DMS 273 (cell line): ENCODE measurements around the gene STOX2.
A peak's percentile ranks its signal among the peaks of the same experiment; 100 is the strongest.

ENCODE experiments used
- DNase-seq: peaks from one replicate; lab custom pipeline; 2025; ENCODE audit not compliant: unreplicated experiment; lab: John Stamatoyannopoulos, UW

The STOX2 gene

GRCh38 chr4:183977707-183978106 lies 72.6 kb downstream of the STOX2 start:
- no peak for DNase-seq

GRCh38 chr4:183984566-183984965 lies 79.5 kb downstream of the STOX2 start:
- DNase-seq: no peak

- no peak for DNase-seq
Measured at GRCh38 chr4:183985786-183986185, 80.7 kb downstream of the STOX2 start.

DNA sequence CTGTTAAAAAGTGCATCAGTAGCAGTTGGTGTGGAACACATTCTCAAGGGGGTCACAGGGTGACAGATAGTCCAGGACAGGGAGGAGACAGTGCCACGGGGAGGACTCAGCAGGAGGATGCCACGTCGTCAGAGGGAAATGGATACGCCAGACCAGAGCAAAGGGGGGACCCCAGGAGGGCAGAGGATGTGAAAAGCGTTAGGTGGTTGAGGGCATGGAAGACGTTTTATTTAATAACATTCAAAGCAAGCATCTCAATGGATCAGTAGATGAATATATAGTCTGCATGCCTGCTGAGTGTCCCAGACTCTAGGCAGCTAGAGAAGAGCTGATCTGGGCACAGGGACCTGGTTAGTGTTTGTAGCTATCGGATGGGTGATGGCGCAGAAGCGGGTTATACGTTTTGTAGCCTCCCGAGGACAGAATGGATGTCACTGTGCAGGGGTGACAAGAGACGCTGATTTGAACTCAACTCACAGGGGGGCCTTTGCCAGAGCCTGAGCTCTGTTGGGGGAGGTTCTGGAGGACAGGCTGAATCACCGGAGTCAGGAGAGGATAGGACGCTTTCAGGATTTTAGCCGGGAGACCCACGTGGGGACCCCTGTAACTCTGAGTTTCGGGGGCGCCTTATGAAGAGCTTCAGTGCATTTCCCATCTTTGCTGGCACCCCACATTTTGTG lies 81.3 kb downstream of the STOX2 start:
- no peak for DNase-seq

GRCh38 chr4:183986971-183987946 lies 82.2 kb downstream of the STOX2 start:
- DNase-seq: no peak

DNA sequence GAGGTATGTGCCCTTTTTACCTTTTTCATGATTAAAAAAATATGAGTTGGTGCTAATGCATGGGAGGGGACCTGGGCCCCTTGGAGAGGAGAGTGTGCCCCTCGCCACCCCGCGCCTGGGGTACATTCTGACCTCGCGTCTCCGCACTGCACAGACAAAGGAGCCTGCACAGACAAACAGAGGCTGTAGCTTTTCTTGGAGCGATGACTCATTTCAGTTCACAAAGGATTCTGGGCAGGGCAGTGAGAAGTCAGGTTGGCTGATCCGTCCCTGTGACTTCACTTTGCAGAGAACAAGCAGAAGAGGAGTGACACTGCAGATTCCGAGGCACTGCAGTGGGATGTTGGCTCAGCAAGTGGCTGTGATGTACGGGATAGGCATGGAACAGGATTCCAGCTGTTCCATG lies 82.9 kb downstream of the STOX2 start:
- no peak for DNase-seq

- no peak for DNase-seq
Measured at GRCh38 chr4:183988874-183989273, 83.8 kb downstream of the STOX2 start.

GRCh38 chr4:183989461-183989860 lies 84.4 kb downstream of the STOX2 start:
- no peak for DNase-seq

DNA sequence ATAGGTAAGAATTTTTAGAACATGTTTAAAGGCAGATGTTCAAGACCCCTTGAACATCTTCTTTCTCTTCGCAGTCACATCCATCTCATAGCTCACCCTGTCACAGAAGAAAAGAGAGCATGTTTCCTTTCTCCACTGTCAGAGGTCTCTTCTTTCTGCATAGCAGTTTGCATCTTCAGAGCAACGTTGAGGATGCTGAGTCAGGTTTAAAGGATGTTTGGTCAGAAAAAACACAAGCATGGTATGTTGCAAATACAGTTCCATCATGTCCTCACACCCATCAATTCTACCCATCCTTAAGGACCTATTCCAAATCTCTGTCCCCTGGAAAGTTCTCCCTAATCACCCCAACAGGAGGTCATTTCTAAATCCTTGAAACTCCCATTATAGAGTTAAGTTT lies 84.8 kb downstream of the STOX2 start:
- DNase-seq: no peak

DNA sequence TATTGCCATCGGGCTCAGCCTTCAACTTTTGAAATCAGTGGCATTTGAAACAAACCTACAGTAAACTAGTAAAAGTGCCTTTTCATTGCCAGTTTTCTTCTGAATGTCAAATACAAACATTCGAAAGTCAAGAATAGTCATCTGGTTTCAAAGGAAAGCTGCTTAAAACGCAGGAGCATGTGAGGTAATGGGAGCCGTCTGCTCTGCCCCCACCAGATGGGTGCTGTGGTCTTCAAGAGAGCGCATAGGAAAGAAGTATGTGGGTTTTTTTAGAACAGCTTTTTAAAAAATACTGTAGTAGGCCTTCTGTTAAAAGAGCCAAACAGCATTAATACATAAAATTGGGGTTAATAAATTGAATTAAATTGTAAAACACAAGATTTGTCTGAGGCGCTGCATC lies 88.6 kb downstream of the STOX2 start:
- peak; percentile 38 for DNase-seq

DNA sequence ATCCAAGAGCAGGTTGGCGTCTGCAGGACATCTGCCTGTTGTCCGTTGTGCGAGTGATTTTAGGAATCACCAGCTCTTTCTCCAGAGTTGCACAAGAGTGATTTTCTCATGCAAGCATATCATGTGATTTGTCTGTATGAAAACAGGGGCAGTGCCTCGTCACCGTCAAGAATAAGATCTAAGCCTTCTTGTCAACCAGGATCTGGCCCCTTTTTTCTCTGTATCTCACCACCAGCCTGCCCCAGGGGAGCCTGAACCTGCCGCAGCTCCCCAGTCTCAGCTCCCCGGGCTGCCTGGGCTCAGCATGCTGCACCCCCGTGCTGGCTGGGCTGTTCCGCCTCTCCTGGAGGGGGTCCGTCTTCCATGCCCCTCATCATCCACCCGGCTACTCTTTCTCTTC lies 90.5 kb downstream of the STOX2 start:
- DNase-seq: no peak

DNA sequence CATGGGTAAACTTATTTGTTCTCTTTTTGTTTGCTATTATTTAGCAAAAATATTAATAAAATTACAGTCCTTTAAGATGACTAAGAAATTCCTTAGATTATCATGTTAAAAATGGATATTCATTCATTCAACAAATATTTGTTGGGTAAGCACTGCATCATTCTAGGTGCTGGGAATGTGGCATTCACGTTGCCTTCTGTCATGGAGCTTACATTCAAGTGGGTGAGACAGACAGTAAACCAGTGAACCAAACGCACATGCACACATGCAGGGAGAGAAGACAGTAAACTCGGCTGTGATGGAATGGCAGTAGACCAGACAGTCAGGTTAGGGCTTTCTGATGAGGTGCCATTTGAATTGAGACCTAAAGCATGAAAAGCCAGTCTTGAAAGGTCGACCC lies 91.8 kb downstream of the STOX2 start:
- no peak for DNase-seq

DNA sequence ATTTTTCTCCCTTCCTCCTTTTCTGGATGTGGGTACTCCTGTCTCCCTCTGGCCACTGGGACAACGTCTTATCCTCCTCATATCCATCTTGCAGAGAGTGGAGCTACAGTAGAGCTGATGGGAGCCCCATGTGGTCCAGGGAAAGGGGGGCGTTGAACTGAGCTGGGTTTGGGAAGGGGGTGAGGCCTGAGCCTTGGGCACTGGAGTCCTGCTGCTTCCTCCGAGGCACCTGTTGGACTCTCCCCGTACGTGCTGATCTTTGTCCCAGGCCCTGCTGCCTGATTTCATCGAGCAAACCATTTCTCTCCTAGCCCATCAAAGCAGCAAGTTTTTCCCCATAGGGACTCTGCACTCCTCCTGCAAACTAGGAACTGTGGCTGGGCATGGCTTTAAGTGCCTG lies 94.3 kb downstream of the STOX2 start:
- DNase-seq: no peak

- no peak for DNase-seq
Measured at GRCh38 chr4:184000457-184001396, 95.6 kb downstream of the STOX2 start.

- no peak for DNase-seq
Measured at GRCh38 chr4:184003433-184003832, 98.3 kb downstream of the STOX2 start.

GRCh38 chr4:184007891-184008290 lies 102.8 kb downstream of the STOX2 start:
- no peak for DNase-seq

GRCh38 chr4:184010696-184011095 lies 105.6 kb downstream of the STOX2 start:
- DNase-seq: no peak

- DNase-seq: no peak
Measured at GRCh38 chr4:184011826-184012380, 106.8 kb downstream of the STOX2 start.

GRCh38 chr4:184012937-184013336 lies 107.8 kb downstream of the STOX2 start:
- no peak for DNase-seq

- DNase-seq: no peak
Measured at GRCh38 chr4:184014301-184014700, 109.2 kb downstream of the STOX2 start.
